ENCODE measurements around the gene ALPP.
"Not testable (repeated sequence)": the region's sequence is repeated elsewhere in the genome, so short reads cannot be mapped to it uniquely, and the experiment has no call there.

The ALPP gene

DNA sequence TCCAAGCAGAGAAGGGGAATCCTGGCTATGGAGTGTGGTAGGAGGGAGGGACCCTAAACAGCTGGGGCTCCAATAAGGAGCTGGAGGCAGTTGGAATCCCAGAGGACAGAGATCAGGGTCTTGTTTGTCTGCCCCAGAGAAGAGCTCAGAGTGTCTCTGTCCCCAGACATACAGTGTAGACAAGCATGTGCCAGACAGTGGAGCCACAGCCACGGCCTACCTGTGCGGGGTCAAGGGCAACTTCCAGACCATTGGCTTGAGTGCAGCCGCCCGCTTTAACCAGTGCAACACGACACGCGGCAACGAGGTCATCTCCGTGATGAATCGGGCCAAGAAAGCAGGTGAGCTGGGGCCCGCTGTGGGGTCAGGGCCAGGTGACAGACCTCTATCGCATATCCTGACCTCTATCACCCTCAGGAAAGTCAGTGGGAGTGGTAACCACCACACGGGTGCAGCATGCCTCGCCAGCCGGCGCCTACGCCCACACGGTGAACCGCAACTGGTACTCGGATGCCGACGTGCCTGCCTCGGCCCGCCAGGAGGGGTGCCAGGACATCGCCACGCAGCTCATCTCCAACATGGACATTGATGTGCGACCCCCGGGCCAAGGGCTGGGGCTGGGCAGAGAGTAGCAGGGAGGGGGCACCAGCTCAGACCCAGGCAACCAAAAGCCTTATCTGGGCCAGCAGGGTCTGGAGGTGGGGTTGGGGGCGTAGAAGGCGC is 29.0 kb downstream of the ALPP start:
- DNase-seq = not testable (repeated sequence)

DNA sequence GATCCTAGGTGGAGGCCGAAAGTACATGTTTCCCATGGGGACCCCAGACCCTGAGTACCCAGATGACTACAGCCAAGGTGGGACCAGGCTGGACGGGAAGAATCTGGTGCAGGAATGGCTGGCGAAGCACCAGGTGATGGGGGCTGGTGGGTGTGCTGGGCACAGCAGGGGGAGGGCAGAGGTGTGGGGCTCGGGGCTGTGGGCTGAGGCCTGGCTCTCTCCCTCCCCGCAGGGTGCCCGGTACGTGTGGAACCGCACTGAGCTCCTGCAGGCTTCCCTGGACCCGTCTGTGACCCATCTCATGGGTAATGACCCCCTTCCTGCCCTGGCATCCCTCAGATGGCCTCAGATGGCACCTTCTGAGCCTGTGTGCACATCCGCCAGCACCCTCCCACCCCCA is 29.7 kb downstream of the ALPP start:
- DNase-seq = not testable (repeated sequence)

DNA sequence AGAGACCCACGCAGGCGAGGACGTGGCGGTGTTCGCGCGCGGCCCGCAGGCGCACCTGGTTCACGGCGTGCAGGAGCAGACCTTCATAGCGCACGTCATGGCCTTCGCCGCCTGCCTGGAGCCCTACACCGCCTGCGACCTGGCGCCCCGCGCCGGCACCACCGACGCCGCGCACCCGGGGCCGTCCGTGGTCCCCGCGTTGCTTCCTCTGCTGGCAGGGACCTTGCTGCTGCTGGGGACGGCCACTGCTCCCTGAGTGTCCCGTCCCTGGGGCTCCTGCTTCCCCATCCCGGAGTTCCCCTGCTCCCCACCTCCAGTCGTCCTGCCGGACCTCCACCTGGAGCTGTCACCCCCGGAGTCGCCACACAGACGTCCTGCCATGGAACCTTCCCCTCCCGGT is 31.1 kb downstream of the ALPP start:
- not testable (repeated sequence) for DNase-seq

DNA sequence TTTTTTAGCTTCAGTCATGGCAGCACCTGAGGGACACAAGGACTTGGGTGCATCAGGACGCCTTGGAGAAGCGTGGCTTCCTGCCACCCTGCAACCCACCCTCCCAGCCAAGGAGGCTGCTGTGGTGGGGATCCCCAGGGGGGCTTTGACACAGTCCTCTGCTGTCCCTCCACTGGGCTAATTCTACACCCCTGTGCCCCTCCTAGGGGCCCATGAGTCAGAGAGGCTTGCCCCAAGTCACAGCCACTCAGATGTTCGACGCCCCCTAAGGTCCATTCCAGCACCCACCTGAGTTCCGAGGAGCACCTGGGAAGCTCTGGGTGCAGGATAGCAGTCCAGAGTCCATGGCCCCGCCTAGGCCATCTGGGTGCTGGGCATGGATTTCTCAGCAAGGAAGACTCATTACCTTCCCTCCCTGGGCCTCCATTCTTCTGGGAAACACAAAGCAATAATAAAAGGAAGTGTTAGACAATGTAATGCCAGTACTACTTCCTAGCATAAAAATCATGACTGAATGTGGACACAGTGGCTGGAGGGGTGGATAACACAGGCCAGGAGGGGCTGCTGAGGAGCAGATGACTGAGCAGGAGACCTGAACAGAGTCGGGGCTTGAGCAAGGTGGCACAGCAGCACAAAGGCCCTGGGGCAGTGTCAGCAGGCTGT is 31.8 kb downstream of the ALPP start:
- no peak for DNase-seq

DNA sequence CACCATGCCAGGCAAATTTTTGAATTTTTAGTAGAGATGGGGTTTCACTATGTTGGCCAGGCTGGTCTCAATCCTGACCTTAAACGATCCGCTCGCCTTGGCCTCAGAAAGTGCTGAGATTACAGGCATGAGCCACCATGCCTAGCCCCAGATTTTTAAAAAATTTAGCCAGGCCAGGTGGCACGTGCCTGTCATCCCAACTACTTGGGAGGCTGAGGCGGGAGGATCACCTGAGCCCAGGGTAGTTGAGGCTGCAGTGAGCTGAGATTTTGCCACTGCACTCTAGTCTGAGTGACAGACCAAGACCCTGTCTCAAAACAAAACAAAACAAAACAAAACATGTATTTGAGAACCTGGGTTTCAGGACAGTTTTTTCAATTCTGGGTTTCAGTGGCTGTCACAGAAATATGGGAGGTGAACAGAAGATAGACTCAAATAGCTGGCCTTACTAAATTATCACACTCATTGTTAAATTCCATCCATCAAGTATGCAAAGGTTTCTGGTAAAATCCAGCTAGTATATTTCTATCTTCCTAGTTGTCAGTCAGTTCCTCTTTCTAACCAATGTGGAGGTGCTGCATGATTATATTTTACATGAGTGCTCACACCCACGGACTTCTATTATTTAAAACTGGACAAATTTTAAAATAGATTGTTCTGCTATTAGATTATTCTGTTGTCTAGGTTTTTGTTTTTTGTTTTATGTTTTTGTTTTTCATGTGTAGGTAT is 33.5 kb downstream of the ALPP start:
- no peak for DNase-seq

DNA sequence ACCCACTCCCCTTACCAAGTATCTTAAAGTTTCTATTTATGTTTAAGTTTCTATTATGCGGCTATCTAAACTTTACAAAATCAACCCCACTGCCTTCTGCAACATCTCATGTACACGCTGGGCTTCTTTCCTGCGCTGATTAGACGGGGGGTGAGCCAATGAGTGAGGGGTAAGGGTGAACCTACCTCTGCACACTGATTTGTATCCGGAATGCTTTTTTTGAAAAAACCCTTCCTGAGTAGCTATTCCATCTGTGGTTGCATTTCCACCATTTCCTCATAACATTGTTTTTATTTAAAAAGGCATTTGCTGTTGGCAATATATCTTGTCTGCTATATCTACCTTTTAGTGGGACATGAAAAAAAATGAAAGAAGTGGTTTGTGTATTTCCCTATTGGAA is 34.4 kb downstream of the ALPP start:
- no peak for DNase-seq

DNA sequence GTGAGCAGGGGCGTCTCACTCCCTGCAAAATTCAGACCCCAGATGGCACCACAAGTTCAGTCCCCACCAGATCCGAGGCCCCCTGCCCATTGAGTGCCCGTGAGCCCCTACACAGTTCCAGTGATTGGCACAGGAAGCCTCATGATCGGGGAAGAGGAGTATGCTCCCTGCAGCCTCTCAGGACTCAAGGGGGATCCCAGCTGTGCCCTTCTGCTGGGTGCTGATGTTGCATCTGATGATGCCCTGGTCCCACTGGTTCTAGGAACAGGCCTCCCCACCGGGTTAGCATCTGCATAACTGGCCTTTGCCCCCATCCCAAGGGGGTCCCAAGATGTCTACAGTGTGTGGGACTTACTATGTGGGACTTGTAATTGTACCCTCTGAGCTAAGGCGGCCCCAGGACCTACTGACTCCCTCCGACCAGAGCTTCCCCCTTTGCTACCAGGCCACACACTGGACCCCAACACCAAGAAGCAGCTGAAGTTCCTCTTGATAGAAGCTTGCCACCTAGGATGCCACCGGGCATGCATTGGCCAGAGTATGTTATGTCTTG is 36.7 kb downstream of the ALPP start:
- DNase-seq = no peak

DNA sequence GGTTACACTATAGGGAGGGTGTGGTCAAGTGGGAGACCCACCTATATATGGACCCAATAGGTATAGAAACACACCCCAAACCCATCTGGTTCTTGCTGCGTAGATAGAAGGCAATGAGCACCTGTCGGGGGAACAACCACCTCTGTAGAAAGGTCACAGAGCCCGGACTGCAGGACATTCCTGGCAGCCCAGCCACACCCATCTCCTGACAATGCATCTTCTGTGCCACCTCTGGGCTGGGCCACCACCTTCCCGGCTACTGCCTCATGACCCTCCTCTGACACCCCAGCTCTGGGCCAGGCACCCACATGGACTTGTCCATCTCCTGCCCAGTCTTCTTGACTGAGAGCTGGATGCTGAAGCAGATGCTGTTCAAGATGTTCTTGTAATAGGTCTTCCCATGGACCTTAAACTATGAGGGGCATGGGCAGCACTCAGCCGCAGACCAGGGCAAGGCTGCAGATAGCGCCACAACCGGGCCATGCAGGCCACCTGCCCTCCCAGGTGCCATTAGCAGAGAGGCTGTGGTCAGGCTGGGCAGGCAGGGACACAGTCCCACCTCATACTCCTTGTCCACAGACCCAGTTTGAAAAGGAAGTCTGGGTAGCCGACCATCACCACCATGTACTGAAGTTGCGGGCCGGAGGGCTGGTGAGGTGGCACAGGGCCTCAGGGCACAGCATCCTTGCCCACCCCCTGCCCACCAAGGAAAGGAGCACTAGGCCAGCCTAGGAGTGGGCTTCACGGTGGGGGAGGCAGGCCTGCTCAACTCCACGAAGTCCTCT is 37.4 kb downstream of the ALPP start:
- no peak for DNase-seq

DNA sequence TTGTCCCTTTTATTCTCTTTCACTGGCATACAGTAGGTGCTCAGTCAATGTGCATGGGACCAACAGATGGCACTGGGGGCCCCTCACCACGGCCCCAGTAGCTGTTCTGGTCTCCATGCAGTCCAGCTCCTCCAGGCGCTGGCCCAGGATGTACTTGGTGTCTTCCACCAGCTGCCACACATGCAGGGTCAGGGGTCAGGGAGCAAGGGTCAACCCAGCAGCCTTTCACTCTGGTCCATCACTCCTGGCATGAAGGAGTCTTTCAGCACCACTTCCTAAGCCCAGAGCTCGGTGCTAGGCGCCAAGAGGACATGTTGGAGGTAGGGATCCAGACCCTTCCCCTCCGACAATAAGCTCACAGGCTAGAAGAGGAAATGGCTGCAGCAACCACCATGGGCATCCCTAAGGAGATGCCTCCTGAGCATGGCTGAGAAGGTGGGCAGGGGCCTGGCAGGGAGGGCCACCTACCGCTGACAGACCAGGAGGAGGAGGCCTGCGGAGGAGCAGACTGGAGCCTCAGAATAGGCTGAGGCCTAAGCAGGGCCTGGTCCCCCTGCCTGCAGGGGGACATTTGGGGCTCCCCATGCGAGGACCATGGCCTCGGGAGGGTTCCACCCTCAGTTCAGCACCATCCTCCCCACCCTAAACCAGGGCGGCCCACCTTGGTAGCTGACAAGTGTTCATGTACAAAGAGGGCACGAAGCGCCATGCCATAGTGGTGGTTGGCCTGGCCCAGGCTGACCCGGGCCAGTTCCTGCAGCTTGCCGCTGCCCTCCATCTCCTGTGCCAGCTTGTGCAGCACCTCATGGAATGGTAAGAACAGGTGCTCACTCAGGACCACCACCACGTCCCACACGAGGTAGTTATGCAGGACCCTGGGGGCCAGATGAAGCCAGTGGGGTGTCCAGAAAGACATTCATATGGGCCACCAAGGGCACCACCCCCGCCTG is 38.2 kb downstream of the ALPP start:
- no peak for DNase-seq

DNA sequence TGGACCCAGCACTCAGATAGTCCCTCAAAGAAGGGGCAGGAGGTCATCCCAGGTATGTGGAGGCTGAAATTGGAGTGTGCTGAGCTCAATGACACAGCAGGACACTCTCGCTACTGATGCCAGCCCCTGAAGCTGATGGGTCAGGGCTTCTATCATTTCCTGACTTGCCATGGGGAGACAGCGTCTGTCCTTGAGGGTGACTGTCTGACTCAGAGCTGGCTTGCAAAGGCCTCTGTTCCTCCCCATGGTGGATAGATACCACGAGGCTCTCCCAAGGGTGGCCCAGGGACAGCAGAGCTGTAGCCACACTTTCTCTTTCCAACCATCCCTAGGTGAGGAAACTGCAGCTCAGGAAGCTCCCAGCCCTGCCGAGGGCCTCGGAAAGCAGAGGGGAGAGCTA is 38.9 kb downstream of the ALPP start:
- DNase-seq = no peak

DNA sequence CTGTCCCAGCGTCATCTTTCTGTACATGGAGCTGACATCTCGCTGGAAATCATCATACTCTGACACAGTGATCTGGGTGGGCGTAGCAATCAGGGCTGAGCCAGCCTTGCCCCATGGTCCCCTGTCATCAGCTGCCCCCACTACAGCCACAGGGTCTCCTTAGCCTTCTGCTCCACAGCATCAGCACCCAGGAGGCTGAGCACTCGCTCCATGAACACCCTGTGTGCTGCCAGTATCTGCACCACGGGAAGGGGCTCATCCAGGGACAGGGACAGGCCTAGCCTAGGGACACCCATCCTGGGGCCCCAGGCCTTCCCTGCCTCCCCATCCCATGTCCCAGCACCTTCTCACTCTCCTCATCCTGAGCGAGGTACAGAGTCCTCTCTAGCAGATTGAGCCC is 39.5 kb downstream of the ALPP start:
- no peak for DNase-seq

DNA sequence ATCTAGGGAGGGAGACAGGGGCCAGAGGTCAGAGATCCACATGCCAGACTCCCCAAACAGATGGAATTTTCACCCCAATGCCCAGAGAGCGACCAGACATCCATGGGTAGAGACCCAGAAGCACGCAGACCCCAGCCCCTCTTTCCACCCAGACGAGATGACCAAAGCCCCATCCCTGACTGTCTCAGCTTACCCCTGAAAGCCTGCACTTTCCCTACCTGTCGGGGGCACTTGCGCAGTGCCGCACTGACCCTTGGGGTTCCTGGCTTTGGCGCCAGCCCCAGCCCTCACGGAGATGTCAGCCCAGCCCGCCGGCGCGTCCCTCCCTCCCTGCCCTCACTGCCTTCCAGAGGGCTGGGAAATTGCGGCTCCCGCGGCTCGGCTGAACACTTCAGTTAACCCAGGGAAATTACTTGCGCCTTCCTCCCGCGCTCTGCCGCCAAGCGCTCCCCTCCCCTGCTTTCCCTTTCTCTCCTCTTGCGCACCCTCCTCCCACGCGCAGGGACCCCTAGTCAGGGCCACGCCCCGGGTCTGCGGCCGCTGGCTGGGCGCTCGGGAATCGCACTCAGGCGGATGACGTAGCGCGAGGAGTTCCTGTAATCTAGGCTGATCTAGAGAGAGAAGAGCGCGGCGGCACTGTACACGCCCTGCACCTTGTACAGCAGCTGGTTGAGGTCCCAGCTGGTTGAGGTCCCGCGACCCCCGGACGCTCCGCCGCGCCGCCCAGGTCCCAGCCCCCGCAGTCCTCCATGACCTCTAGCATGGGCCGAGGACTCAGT is 40.1 kb downstream of the ALPP start:
- DNase-seq = no peak

DNA sequence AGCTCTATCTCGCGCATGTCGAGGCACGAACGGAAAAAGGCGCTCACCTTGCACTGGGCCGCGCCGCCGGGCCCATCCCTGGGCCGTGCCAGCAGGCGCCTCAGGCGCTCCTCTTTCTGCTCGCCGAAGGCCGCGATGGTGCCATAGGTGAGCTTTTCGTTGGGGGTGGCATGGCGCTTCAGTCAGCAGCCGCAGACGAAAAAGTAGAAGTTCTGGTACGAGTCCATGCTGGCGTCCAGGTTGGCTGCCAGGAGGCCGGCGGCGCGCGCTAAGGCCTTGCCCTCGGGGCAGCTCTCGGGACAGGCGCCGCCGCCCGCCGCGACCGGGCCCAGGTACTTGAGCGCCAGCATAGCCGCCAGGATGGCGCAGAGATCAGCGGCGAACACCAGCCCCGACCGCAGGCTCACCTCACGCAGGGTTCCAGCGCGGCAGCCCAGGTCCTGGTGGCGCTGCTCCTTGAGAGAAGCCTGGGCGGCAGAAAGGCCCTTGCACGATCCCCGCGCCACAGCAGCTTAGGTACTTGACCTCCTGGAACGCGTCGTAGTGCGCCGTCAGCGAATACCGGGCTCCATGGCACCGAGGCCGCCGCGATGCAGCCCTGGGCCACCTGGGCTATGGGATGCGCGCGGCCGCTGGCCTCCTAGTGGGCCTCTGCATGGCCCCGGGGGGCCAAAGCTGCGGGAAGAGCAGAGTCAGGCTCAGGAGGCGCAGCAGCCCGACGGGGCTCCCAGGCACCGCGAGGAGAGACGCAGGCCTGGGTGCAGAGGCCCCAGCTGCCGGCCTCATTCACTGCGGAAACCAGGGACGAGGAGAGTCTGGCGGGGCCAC is 40.9 kb downstream of the ALPP start:
- no peak for DNase-seq

DNA sequence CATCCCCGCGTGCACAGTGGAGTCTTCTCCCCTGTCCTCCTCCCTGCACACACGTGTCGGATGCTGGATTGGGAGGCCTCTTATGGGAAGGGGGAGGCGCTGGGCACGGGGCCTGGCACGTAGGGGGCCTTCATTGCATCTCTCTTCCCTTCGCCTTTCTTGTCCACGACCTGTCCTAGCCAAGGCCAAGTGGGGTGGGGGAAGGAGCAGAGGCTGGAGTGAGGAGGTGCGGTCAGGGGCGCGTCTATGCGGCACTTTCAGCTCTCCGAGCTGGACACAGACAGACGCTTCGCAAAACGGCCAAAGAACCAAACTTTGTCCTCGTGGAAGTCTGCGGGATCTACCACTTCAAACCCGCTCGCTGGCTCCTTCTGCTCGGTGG is 41.5 kb downstream of the ALPP start:
- no peak for DNase-seq

DNA sequence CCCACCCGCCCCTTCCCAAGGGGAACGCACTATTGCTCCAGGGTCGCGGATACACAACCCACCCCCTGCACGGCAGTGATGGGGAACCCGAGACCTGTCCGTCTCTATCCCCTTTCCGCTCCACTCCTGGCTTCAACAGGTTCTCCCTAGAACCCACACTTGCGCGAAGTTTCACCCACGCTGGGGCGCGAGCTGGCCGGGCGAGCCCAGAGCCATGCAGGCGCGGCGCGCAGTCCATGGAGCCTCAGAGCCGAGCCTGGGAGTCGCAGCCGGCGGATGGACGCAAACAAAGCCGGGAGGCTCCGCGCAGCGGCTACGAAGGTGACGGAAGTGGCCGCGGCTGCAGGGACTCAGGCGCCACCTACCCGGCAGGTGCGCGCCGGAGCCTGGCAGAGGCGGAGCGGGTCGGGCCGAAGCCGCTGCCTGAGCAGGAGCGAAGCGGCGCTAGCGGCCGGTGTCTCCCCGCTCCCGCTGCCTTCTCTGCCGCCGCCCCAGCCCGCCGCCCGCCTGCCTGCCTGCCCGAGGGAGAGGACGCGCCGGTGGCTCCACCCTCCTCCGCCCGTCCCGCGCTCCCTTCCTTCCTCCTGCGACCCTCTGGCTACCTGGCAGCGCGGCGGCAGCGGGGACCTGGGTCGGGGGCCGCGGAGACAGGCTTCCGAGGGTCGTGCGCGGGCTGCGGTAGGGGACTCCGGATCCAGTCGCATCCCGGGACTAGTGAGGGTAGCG is 42.1 kb downstream of the ALPP start:
- peak; percentile 26 for DNase-seq

DNA sequence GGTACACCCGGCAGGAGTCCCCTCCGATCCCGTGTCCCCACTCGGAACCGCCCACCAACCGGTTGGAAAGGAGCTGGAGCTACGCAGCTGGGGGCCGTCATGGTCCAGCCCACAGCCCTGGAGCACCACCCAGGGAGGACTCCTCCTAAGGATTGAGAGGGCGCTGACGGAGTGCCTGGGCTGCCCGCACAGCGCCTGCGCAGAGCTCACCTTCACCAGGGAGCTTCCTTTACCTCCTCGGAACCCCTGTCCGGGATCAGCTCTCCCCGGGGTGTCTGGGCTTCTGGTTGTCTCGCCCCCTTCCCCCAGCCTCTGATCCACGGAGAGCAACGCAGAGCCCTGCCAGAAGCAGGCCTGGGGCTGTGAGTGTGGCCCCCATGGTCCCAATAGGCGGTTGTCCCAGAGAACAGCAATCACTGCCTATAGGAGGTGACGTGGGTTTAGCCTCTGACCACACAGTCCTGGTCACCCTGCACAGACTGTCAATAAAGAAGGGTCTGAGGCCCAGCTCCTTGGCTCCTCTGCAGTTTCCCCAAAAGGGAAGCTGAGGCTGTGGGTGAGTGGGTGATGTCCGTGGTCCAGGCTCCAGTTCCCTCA is 42.7 kb downstream of the ALPP start:
- DNase-seq = no peak

DNA sequence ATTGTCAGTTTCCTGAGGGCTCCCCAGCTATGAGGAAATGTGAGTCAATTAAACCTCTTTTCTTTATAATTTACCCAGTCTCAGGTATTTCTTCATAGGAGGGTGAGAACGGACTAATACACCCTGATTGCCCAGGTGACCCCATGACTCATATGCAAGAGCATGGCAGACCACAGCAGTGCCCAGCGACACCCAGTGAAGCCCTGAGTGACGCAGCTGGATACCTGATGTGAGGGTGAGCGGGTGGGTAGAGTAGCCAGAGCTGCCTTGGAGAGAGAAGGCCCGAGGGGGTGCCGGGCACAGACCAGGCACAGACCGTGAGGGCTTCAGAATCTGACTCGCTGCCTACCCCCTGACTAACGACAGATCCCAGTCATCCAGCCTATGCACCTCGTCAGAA is 43.5 kb downstream of the ALPP start:
- DNase-seq = no peak

DNA sequence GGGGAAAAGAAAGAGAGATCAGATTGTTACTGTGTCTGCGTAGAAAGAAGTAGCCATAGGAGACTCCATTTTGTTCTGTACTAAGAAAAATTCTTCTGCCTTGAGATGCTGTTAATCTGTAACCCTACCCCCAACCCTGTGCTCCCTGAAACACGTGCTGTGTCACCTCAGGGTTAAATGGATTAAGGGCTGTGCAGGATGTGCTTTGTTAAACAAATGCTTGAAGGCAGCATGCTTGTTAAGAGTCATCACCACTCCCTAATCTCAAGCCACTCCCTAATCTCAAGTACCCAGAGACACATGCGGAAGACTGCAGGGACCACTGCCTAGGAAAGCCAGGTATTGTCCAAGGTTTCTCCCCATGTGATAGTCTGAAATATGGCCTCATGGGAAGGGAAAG is 44.4 kb downstream of the ALPP start:
- not testable (repeated sequence) for DNase-seq

DNA sequence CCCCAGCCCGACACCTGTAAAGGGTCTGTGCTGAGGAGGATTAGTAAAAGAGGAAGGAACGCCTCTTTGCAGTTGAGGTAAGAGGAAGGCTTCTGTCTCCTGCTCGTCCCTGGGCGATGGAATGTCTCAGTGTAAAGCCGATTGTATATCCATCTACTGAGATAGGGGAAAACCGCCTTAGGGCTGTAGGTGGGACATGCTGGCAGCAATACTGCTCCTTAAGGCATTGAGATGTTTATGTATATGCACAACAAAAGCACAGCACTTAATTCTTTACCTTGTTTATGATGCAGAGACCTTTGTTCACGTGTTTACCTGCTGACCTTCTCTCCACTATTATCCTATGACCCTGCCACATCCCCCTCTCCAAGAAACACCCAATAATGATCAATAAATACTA is 44.9 kb downstream of the ALPP start:
- not testable (repeated sequence) for DNase-seq

Data from activated naive CD4-positive, alpha-beta T cell treated with anti-CD3 and anti-CD28 coated beads, Interleukin-2, amount 50 U/mL, for 16 hours (primary cell).